NT2/D1 (cell line): ENCODE measurements around the gene HEATR1.

ENCODE experiments used
- SUZ12 ChIP-seq: IDR thresholded peaks from 2 replicates; pipeline ENCODE4 v1.6.1; 2011; ENCODE audit not compliant: insufficient read length, insufficient read depth; ENCODE audit errors: extremely low read depth
- ZNF274 ChIP-seq: IDR thresholded peaks from 2 replicates; pipeline ENCODE4 v1.6.1; 2011; ENCODE audit warnings: mild to moderate bottlenecking, low read depth, low read length

DNA sequence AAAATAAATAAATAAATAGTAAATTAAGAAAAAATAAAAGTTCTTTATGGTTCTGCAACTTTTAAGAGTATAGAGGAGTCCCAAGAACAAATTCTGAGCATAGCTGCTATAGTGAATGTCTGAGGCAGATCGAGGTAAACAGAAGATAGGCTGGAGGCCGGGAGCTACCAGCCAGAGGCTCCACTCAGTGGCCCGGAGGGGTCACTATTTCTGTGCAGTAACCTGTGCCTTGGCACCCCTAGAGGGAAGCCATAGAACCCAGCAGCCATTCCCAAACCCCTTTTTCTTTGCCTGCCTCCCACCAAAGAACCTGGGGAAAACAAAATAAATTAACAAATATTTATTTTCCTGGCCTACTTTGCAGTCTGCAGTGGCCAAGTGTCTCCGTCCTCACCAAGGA lies 38.4 kb upstream of the HEATR1 start:
- no peak for TF ChIP-seq ZNF274
- no peak for TF ChIP-seq SUZ12
